Esophagus muscularis mucosa (tissue), 4 donors: Measurements from ENCODE around the gene SMS. TPM values are rescaled to one million over a fixed set of nuclear protein-coding genes. Genes with fewer than 3 reads are reported as not detected.

Source experiments
- DNase-seq: peaks from one replicate; pipeline ENCODE4 v3.0.0-alpha.2; 2017; ENCODE audit errors: extremely low spot score
- H3K27ac ChIP-seq, 4 donors: fragments of 200-600 bp; sonication (generic); replicated peaks in 1 of 4; 1 replicate in 3 of 4; 2 replicates in 1 of 4; pipeline ENCODE4 v1.5.1; 2016 to 2019; ENCODE audit warnings: mild to moderate bottlenecking in 1 of 4
- H3K27me3 ChIP-seq, 4 donors: fragments of 200-600 bp; sonication (generic); one replicate each; pipeline versions ENCODE4 v1.5.1 to v1.6.0; 2016 to 2019
- H3K36me3 ChIP-seq, 4 donors: fragments of 200-600 bp; sonication (generic); one replicate each; pipeline ENCODE4 v1.5.1; 2016 to 2019
- H3K4me1 ChIP-seq, 4 donors: fragments of 200-600 bp; sonication (generic); one replicate each; pipeline ENCODE4 v1.5.1; 2016 to 2019
- H3K4me3 ChIP-seq, 4 donors: fragments of 200-600 bp; sonication (generic); 1 replicate in 2 of 4; 2 replicates in 2 of 4; pipeline ENCODE4 v1.5.1; 2016 to 2019; ENCODE audit warnings: mild to moderate bottlenecking in 4 of 4, moderate library complexity in 1 of 4
- H3K9me3 ChIP-seq, 4 donors: fragments of 200-600 bp; sonication (generic); 1 replicate in 3 of 4; 2 replicates in 1 of 4; pipeline ENCODE4 v1.5.1; 2016 to 2019
- CTCF ChIP-seq, 3 experiments: fragments of 200-600 bp in 2 of 3; fragments of 450-650 bp in 1 of 3; sonication (generic) in 2 of 3; IDR thresholded peaks; one replicate each; pipeline ENCODE4 v1.5.1; 2017 to 2019; ENCODE audit warnings: antibody characterized with exemption in 3 of 3, mild to moderate bottlenecking in 2 of 3, moderate library complexity in 1 of 3
- EP300 ChIP-seq: sonication (generic); formaldehyde crosslinking; IDR thresholded peaks from one replicate; pipeline ENCODE4 v1.6.1; 2017; ENCODE audit warnings: antibody characterized with exemption
- POLR2A ChIP-seq: fragments of 450-650 bp; IDR thresholded peaks from one replicate; pipeline ENCODE4 v1.6.1; 2017; ENCODE audit warnings: antibody characterized with exemption, moderate library complexity, mild to moderate bottlenecking, low read depth
- POLR2AphosphoS5 ChIP-seq, 2 donors: sonication (generic); formaldehyde crosslinking; IDR thresholded peaks; one replicate each; pipeline ENCODE4 v1.6.1; 2017; ENCODE audit warnings: antibody characterized with exemption in 2 of 2
- WGBS: methylation state at CpG from one replicate; pipeline ENCODE4 v1.1.5; 2018; 5-methylcytosine and 5-hydroxymethylcytosine counted together
- intact Hi-C: fragments of 100-400 bp; cut with DNase I; formaldehyde crosslinking; loops from one replicate; pipeline ENCODE4 v1.15.1; 2023
- total RNA-seq, 4 donors: library from RNA; depleted of rRNA; stranded (reverse); fragments of >200 nt; gene quantifications; one replicate each; pipeline versions ENCODE4 v1.1.0 to v1.2.1, GENCODE V29; 2016

SMS gene
- total RNA-seq, 4 donors from 2014 or later = 56.3 to 79.7 (median 65.6) TPM

DNA sequence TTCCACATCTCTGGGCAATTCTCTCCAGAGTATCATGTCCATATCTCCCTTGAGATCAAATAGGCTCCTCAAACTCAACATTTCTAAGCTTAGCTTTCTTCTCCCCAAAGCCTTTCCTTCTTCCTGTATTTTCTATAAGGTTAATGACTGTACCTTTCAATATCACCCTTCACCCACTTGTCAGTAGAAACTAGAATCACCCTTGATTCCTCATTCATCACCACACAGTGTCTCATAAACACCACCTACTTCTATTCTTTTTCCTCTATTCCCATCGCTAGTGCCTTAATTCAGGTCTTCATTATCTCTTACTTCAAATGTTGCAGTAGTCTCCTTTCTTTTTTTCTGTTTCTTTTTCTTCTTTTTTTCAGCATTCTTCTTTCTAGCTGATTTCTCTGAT, 28.3 kb upstream of the SMS start:
- Histone ChIP-seq H3K9me3 (no peaks in the 10 kb centered on the region), H3K27me3 (no peaks in the 10 kb centered on the region), H3K4me3 (no peak overlapping the region), H3K4me1 (peaks cover 0 to 2% (median 0%) of the 10 kb centered on the region in 4 donors), H3K36me3 (no peaks in the 10 kb centered on the region), H3K27ac (no peak overlapping the region)
- DNase-seq = no peak
- intact Hi-C loops = no loop called here
- 63% methylated on average over 1 of the region's 1 CpG for WGBS
- no peak for TF ChIP-seq CTCF (IDR thresholded peaks at IDR 0.05)
- no peak for TF ChIP-seq POLR2AphosphoS5 (IDR thresholded peaks at IDR 0.05)
- TF ChIP-seq EP300 = no peak
- no peak for TF ChIP-seq POLR2A

- Histone ChIP-seq H3K36me3 (no peaks in the 10 kb centered on the region), H3K27ac (no peak overlapping the region), H3K4me1 (no peaks in the 10 kb centered on the region), H3K9me3 (no peaks in the 10 kb centered on the region), H3K27me3 (no peaks in the 10 kb centered on the region), H3K4me3 (no peak overlapping the region)
- WGBS = 91% methylated on average over 4 of the region's 4 CpGs
- TF ChIP-seq POLR2A = no peak
- DNase-seq = no peak
- intact Hi-C loops = no loop called here
These were observed 27.5 kb upstream of the SMS start for GRCh38 chrX:21912989-21913388.

GRCh38 chrX:21926116-21926515, 14.4 kb upstream of the SMS start:
- WGBS = 61% methylated on average over 3 of the region's 3 CpGs
- no peak for DNase-seq
- peak overlapping the region; percentile 7 to 38 (median 23) for H3K27ac ChIP-seq
- no peak for TF ChIP-seq EP300
- TF ChIP-seq CTCF (IDR thresholded peaks at IDR 0.05) = no peak
- TF ChIP-seq POLR2A = no peak
- H3K4me1 ChIP-seq = peaks cover 0 to 6% (median 2%) of the 10 kb centered on the region in 4 donors
- peak overlapping the region in 2 of 4 donors; percentile 9 to 12 for H3K4me3 ChIP-seq
- H3K36me3 ChIP-seq = no peaks in the 10 kb centered on the region
- intact Hi-C loops = no loop called here
- H3K9me3 ChIP-seq = no peaks in the 10 kb centered on the region
- H3K27me3 ChIP-seq = no peaks in the 10 kb centered on the region

DNA sequence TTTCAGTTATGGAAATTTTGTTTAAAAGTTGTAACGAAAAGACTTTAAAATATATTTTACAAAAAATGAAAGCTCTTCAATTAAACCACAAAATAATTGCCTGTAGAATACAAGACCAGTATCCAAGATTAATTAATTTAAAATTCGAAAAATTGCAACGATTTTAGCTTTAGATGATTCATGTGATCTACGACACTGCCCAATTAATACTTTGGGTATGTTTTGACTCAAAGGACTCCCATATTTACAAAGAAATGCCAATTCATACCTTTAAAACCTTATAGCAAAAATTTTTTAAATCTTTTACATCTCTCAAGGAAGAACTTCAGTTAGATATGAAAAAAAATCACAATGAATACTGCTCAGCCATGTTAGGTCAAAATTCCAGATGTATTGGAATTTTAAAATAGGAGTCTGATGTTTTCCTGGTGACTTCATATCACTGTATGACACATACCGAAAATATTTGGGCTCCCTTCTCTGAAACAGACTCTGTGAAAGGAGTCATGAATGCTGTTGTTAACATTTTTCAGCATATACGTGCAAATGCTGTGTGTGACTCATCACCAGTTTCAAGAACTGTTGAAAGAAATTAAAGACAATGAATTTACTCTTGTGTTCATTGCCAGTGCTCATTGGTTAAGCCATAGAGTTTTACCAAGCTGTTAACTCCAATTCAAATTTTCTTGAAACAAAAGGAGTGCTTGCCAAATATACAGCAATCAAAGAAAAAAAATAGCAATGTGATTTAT, 13.8 kb upstream of the SMS start:
- H3K27ac ChIP-seq = peak overlapping the region; percentile 7 to 38 (median 23)

DNA sequence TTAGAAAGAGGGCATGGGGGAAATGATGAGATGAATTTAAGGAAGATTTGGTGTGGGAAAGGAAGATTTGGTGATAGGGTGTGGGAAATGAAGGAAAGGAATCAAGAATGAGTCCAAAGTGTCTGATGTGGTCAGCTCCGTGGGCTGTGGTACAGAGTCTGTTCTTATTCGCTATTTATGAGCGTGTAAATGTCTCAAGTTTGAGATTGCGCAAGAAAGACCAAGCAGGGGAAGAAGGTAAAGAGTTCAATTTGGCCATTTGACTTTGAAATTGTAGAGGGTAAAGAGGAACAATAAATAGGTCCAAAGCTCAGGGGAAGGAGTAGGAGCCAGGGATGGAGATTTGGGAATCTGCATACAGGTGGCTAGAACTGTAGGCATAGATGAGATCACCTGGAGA, 11.3 kb upstream of the SMS start:
- WGBS = 79% methylated on average over 4 of the region's 4 CpGs

More for the DNA sequence above, 13.8 kb upstream of the SMS start:
- Histone ChIP-seq H3K9me3 (no peaks in the 10 kb centered on the region), H3K4me1 (peaks cover 0 to 6% (median 2%) of the 10 kb centered on the region in 4 donors), H3K27me3 (no peaks in the 10 kb centered on the region), H3K4me3 (peak overlapping the region in 2 of 4 donors; percentile 9 to 12), H3K36me3 (no peaks in the 10 kb centered on the region)
- no peak for DNase-seq
- intact Hi-C loops = no loop called here
- TF ChIP-seq POLR2A (no peak), CTCF (IDR thresholded peaks at IDR 0.05) (no peak), POLR2AphosphoS5 (IDR thresholded peaks at IDR 0.05) (no peak), EP300 (no peak)
- 43% methylated on average over 6 of the region's 6 CpGs for WGBS

More for the DNA sequence above, 11.3 kb upstream of the SMS start:
- no peak for DNase-seq
- intact Hi-C loops = no loop called here
- no peak for TF ChIP-seq EP300
- no peak for TF ChIP-seq POLR2AphosphoS5 (IDR thresholded peaks at IDR 0.05)
- no peak for TF ChIP-seq CTCF (IDR thresholded peaks at IDR 0.05)
- no peak for TF ChIP-seq POLR2A
- Histone ChIP-seq H3K4me1 (peaks cover 0 to 6% (median 2%) of the 10 kb centered on the region in 4 donors), H3K27me3 (no peaks in the 10 kb centered on the region), H3K9me3 (no peaks in the 10 kb centered on the region), H3K4me3 (no peak overlapping the region), H3K27ac (no peak overlapping the region), H3K36me3 (no peaks in the 10 kb centered on the region)
